SH-SY5Y (cell line): ENCODE data around the gene APP.

Experiments used
- GATA2 ChIP-seq: IDR thresholded peaks from 2 replicates; pipeline ENCODE4 v1.6.1; 2011; ENCODE audit warnings: mild to moderate bottlenecking, low read depth, low read length
- GATA3 ChIP-seq: IDR thresholded peaks from 2 replicates; pipeline ENCODE4 v1.6.1; 2011; ENCODE audit warnings: low read depth, mild to moderate bottlenecking, low read length, moderate library complexity

GRCh38 chr21:26199456-26199855 lies 28.9 kb upstream of the APP start:
- TF ChIP-seq GATA2 (no peak), GATA3 (no peak)
